HepG2 (cell line): ENCODE data around the gene HYAL2. TPM values are rescaled to one million over a fixed set of nuclear protein-coding genes. Genes with fewer than 3 reads are reported as not detected.
A peak's percentile ranks its signal among the peaks of the same experiment; 100 is the strongest.

Experiments used
- ATF1 ChIP-seq: IDR thresholded peaks from 2 replicates; pipeline ENCODE4 v1.6.1; 2016; ENCODE audit warnings: mild to moderate bottlenecking, control low read depth
- ATM ChIP-seq: fragments of 450-650 bp; IDR thresholded peaks from 2 replicates; pipeline ENCODE4 v1.7.1; 2017; ENCODE audit warnings: mild to moderate bottlenecking, borderline replicate concordance
- ATRX ChIP-seq: sonication (generic); formaldehyde crosslinking; IDR thresholded peaks from 2 replicates; pipeline ENCODE4 v1.4.0; 2020; ENCODE audit warnings: missing genetic modification reagents, borderline replicate concordance
- BCL6 ChIP-seq: IDR thresholded peaks from 2 replicates; pipeline ENCODE4 v1.6.1; 2016; ENCODE audit warnings: missing genetic modification reagents, missing compliant biosample characterization
- CEBPG ChIP-seq: IDR thresholded peaks from 2 replicates; pipeline ENCODE4 v1.6.1; 2016
- CHD2 ChIP-seq: IDR thresholded peaks from 2 replicates; pipeline ENCODE4 v1.6.1; 2011; ENCODE audit warnings: low read depth, low read length, improper control_type of control experiment
- HOXA5 ChIP-seq: sonication (generic); formaldehyde crosslinking; IDR thresholded peaks from 2 replicates; pipeline ENCODE4 v1.4.0; 2020; ENCODE audit warnings: missing genetic modification reagents
- SMC3 ChIP-seq: IDR thresholded peaks from 2 replicates; pipeline ENCODE4 v1.6.1; 2011; ENCODE audit warnings: low read length, improper control_type of control experiment
- SP1 ChIP-seq, 2 experiments: fragments of 450-650 bp in 1 of 2; sonication (generic) in 1 of 2; formaldehyde crosslinking in 1 of 2; IDR thresholded peaks; 2 replicates each; pipeline versions ENCODE4 v1.4.0 to v1.6.1; 2016 to 2020; ENCODE audit warnings: missing genetic modification reagents in 1 of 2
- TEAD2 ChIP-seq: sonication (generic); formaldehyde crosslinking; IDR thresholded peaks from 2 replicates; pipeline ENCODE4 v1.9.0; 2021; ENCODE audit warnings: missing genetic modification reagents
- ZNF792 ChIP-seq: IDR thresholded peaks from 2 replicates; pipeline ENCODE4 v1.6.1; 2016
- polyA plus RNA-seq, 8 experiments: library from polyadenylated mRNA; depleted of rRNA in 3 of 8; stranded (reverse) in 7 of 8; unstranded in 1 of 8; fragments of >200 nt; fragmentation: Illumina TruSeq in 4 of 8; extraction: Trizol in 4 of 8; gene quantifications; 2 replicates each; pipeline versions ENCODE4 v1.2.1 to v1.2.3, GENCODE V29; 2011 to 2016; ENCODE audit warnings: low read depth in 4 of 8, missing spikeins in 1 of 8, mixed read lengths in 1 of 8; ENCODE audit not compliant: insufficient read depth in 1 of 8
- total RNA-seq, 5 experiments: library from RNA; depleted of rRNA; stranded (reverse); fragments of >200 nt; fragmentation: Illumina TruSeq; extraction: Trizol; gene quantifications; 2 replicates each; pipeline ENCODE4 v1.2.3, GENCODE V29; 2016; ENCODE audit warnings: low read depth in 1 of 5
- TF ChIP-seq, protein P1 (sequence below): sonication (generic); formaldehyde crosslinking; IDR thresholded peaks from 2 replicates; pipeline ENCODE4 v1.5.0; 2020; ENCODE audit warnings: mild to moderate bottlenecking, missing genetic modification reagents
- TF ChIP-seq, protein P2 (sequence below): sonication (generic); formaldehyde crosslinking; IDR thresholded peaks from 2 replicates; pipeline ENCODE4 v1.9.0; 2022; ENCODE audit warnings: missing genetic modification reagents, mild to moderate bottlenecking, borderline replicate concordance
- TF ChIP-seq, protein P3 (sequence below): sonication (generic); formaldehyde crosslinking; IDR thresholded peaks from 2 replicates; pipeline ENCODE4 v1.4.0; 2020; ENCODE audit warnings: mild to moderate bottlenecking, missing genetic modification reagents, borderline replicate concordance
- TF ChIP-seq, protein P4 (sequence below): sonication (generic); formaldehyde crosslinking; IDR thresholded peaks from 2 replicates; pipeline ENCODE4 v1.8.0; 2022; ENCODE audit warnings: missing genetic modification reagents, mild to moderate bottlenecking, borderline replicate concordance
- TF ChIP-seq, protein P5 (sequence below), 2 experiments: sonication (generic) in 1 of 2; formaldehyde crosslinking in 1 of 2; IDR thresholded peaks; 2 replicates each; pipeline versions ENCODE4 v1.4.0 to v1.6.1; 2016 to 2020; ENCODE audit warnings: borderline replicate concordance in 1 of 2, low read depth in 1 of 2, mild to moderate bottlenecking in 1 of 2, missing genetic modification reagents in 1 of 2

HYAL2 gene
- total and polyA plus RNA-seq, 2 of the 13 experiments (the other 11 are each of a cell fraction or from before 2014, with no cell fraction given), result 76.2 to 102 TPM

DNA sequence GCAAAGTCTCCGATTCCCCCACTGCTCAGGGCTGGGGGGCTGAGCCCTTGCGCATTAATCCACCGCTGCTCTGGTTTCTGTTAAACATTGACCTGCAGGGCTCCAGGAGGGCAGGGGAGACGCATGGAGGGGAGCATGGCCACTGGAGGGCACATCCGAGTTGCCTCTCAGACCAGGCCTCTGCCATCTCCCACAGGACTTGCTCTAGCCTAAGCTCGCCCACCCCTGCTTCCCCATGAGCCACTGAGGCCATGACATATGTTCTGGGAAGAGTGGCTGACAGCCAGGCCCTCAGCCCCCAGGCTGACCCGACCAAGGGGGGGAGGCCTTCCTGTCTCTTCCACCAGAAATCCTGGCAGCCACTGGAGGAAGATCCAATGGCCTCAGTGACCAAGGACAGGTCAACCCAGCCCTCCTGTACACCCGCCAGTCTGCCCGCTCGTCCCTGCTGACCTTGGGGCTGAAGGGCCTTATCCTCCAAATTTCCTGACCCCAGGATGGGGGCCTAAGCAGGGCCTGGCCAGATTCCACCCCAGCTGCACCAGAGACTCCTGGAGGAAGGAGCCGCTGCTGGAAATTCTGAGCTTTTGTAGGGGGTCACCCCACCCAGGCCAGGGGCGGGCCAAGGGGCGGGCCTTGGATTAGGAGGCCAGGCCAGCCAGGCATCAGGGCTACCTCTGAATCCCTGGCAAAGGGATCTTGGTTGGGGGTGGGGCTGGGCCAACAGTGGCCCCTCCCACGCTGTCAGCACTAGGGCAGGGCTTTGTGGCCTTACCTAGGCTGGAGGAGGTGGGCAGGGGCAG, 19.3 kb downstream of the HYAL2 start, which contains the start of gene HYAL1 (continued):
- TF ChIP-seq, protein P1, sequence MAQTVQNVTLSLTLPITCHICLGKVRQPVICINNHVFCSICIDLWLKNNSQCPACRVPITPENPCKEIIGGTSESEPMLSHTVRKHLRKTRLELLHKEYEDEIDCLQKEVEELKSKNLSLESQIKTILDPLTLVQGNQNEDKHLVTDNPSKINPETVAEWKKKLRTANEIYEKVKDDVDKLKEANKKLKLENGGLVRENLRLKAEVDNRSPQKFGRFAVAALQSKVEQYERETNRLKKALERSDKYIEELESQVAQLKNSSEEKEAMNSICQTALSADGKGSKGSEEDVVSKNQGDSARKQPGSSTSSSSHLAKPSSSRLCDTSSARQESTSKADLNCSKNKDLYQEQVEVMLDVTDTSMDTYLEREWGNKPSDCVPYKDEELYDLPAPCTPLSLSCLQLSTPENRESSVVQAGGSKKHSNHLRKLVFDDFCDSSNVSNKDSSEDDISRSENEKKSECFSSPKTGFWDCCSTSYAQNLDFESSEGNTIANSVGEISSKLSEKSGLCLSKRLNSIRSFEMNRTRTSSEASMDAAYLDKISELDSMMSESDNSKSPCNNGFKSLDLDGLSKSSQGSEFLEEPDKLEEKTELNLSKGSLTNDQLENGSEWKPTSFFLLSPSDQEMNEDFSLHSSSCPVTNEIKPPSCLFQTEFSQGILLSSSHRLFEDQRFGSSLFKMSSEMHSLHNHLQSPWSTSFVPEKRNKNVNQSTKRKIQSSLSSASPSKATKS (CRISPR knock-in tag), result 0 out of 2 replicates have a peak, but pooled peaks have one; percentile 67
- TF ChIP-seq, protein P2, sequence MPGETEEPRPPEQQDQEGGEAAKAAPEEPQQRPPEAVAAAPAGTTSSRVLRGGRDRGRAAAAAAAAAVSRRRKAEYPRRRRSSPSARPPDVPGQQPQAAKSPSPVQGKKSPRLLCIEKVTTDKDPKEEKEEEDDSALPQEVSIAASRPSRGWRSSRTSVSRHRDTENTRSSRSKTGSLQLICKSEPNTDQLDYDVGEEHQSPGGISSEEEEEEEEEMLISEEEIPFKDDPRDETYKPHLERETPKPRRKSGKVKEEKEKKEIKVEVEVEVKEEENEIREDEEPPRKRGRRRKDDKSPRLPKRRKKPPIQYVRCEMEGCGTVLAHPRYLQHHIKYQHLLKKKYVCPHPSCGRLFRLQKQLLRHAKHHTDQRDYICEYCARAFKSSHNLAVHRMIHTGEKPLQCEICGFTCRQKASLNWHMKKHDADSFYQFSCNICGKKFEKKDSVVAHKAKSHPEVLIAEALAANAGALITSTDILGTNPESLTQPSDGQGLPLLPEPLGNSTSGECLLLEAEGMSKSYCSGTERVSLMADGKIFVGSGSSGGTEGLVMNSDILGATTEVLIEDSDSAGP (CRISPR knock-in tag), result peak; percentile 96
- TF ChIP-seq ATM (no peak), SMC3 (peak; percentile 64; the same call in 1 of the 2 replicates), ATF1 (no peak), TEAD2 (no peak), CEBPG (peak; percentile 20; the same call in 1 of the 2 replicates), SP1 (IDR thresholded peaks at IDR 0.05) (no peak), SP1 (CRISPR knock-in tag; IDR thresholded peaks at IDR 0.05) (peak; percentile 80), HOXA5 (CRISPR knock-in tag) (peak; percentile 79), CHD2 (no peak), ATRX (CRISPR knock-in tag) (no peak), ZNF792 (CRISPR knock-in tag) (peak; percentile 32; the same call in 1 of the 2 replicates), BCL6 (CRISPR knock-in tag) (0 out of 2 replicates have a peak, but pooled peaks have one; percentile 13)
- TF ChIP-seq, protein P3, sequence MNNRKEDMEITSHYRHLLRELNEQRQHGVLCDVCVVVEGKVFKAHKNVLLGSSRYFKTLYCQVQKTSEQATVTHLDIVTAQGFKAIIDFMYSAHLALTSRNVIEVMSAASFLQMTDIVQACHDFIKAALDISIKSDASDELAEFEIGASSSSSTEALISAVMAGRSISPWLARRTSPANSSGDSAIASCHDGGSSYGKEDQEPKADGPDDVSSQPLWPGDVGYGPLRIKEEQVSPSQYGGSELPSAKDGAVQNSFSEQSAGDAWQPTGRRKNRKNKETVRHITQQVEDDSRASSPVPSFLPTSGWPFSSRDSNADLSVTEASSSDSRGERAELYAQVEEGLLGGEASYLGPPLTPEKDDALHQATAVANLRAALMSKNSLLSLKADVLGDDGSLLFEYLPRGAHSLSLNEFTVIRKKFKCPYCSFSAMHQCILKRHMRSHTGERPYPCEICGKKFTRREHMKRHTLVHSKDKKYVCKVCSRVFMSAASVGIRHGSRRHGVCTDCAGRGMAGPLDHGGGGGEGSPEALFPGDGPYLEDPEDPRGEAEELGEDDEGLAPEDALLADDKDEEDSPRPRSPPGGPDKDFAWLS (CRISPR knock-in tag), result no peak
- TF ChIP-seq, protein P4, sequence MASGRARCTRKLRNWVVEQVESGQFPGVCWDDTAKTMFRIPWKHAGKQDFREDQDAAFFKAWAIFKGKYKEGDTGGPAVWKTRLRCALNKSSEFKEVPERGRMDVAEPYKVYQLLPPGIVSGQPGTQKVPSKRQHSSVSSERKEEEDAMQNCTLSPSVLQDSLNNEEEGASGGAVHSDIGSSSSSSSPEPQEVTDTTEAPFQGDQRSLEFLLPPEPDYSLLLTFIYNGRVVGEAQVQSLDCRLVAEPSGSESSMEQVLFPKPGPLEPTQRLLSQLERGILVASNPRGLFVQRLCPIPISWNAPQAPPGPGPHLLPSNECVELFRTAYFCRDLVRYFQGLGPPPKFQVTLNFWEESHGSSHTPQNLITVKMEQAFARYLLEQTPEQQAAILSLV (CRISPR knock-in tag), result 0 out of 2 replicates have a peak, but pooled peaks have one; percentile 26
- TF ChIP-seq, protein P5, sequence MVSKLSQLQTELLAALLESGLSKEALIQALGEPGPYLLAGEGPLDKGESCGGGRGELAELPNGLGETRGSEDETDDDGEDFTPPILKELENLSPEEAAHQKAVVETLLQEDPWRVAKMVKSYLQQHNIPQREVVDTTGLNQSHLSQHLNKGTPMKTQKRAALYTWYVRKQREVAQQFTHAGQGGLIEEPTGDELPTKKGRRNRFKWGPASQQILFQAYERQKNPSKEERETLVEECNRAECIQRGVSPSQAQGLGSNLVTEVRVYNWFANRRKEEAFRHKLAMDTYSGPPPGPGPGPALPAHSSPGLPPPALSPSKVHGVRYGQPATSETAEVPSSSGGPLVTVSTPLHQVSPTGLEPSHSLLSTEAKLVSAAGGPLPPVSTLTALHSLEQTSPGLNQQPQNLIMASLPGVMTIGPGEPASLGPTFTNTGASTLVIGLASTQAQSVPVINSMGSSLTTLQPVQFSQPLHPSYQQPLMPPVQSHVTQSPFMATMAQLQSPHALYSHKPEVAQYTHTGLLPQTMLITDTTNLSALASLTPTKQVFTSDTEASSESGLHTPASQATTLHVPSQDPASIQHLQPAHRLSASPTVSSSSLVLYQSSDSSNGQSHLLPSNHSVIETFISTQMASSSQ (IDR thresholded peaks at IDR 0.05; ENCODE audit: low read depth), result peak; percentile 92
- TF ChIP-seq, protein P5 (CRISPR knock-in tag; IDR thresholded peaks at IDR 0.05; ENCODE audit: borderline replicate concordance), result peak; percentile 95
